GM23338 (cell line): ENCODE data around the gene BTBD9. TPM values are rescaled to one million over a fixed set of nuclear protein-coding genes. Genes with fewer than 3 reads are reported as not detected.

Source experiments
- ATAC-seq: fragments of 200-7000 bp; cut with Tn5 transposase; 3 replicates; pipeline ENCODE4 v1.9.1; 2020
- DNase-seq: peaks from one replicate; pipeline ENCODE4 v3.0.0-alpha.2; 2015; ENCODE audit warnings: low spot score
- H2AFZ ChIP-seq: fragments of 200-600 bp; sonication (generic); 2 replicates; pipeline ENCODE4 v1.8.0; 2016; ENCODE audit warnings: antibody characterized with exemption, mild to moderate bottlenecking, moderate library complexity
- H3F3A ChIP-seq: fragments of 200-600 bp; sonication (generic); replicated peaks from 2 replicates; pipeline ENCODE4 v1.8.0; 2017; ENCODE audit warnings: antibody characterized with exemption, mixed run types, low read depth
- H3K27ac ChIP-seq: fragments of 200-600 bp; sonication (generic); 2 replicates; pipeline ENCODE4 v1.6.1; 2016; ENCODE audit warnings: low read depth
- H3K27me3 ChIP-seq: fragments of 200-600 bp; sonication (generic); 2 replicates; pipeline ENCODE4 v1.8.0; 2016; ENCODE audit warnings: mild to moderate bottlenecking, mixed run types, moderate library complexity; ENCODE audit not compliant: insufficient read depth
- H3K36me3 ChIP-seq: fragments of 200-600 bp; sonication (generic); 2 replicates; pipeline ENCODE4 v1.8.0; 2016; ENCODE audit warnings: mild to moderate bottlenecking; ENCODE audit not compliant: insufficient read depth
- H3K4me1 ChIP-seq: fragments of 200-600 bp; sonication (generic); 2 replicates; pipeline ENCODE4 v1.8.0; 2016; ENCODE audit warnings: mild to moderate bottlenecking, moderate library complexity; ENCODE audit not compliant: insufficient read depth
- H3K4me2 ChIP-seq: fragments of 200-600 bp; sonication (generic); 2 replicates; pipeline ENCODE4 v1.7.1; 2017; ENCODE audit warnings: mixed run types
- H3K4me3 ChIP-seq: fragments of 200-600 bp; sonication (generic); 2 replicates; pipeline ENCODE4 v1.6.1; 2016; ENCODE audit warnings: mixed run types
- H3K79me2 ChIP-seq: fragments of 200-600 bp; sonication (generic); replicated peaks from 2 replicates; pipeline ENCODE4 v1.8.0; 2017; ENCODE audit warnings: mild to moderate bottlenecking; ENCODE audit not compliant: insufficient read depth
- H3K9me2 ChIP-seq: fragments of 200-600 bp; sonication (generic); 2 replicates; pipeline ENCODE4 v1.8.0; 2017; ENCODE audit not compliant: insufficient read depth
- H4K20me1 ChIP-seq: fragments of 200-600 bp; sonication (generic); replicated peaks from 2 replicates; pipeline ENCODE4 v1.8.0; 2017; ENCODE audit warnings: mild to moderate bottlenecking; ENCODE audit not compliant: insufficient read depth
- H3K27ac Mint-ChIP-seq: 2 replicates; pipeline ENCODE4 v1.8.0; 2020; ENCODE audit warnings: inconsistent platforms, mild to moderate bottlenecking, moderate library complexity, mixed read lengths
- H3K27me3 Mint-ChIP-seq: 3 replicates; pipeline ENCODE4 v1.8.0; 2022; ENCODE audit warnings: low read depth, mild to moderate bottlenecking, moderate library complexity, mixed read lengths, inconsistent platforms; ENCODE audit not compliant: insufficient read depth, poor library complexity
- H3K36me3 Mint-ChIP-seq: 3 replicates; pipeline ENCODE4 v1.8.0; 2021; ENCODE audit warnings: low read depth, mild to moderate bottlenecking, inconsistent platforms, moderate library complexity, mixed read lengths
- H3K4me1 Mint-ChIP-seq: 3 replicates; pipeline ENCODE4 v1.8.0; 2020; ENCODE audit warnings: mild to moderate bottlenecking, inconsistent platforms, mixed read lengths
- H3K4me3 Mint-ChIP-seq: 3 replicates; pipeline ENCODE4 v1.8.0; 2021; ENCODE audit warnings: moderate library complexity, mild to moderate bottlenecking, inconsistent platforms, mixed read lengths
- H3K9me3 Mint-ChIP-seq: 3 replicates; pipeline ENCODE4 v1.8.0; 2020; ENCODE audit warnings: moderate library complexity, mild to moderate bottlenecking, inconsistent platforms, mixed read lengths
- CREB1 ChIP-seq: fragments of 250-450 bp; sonication (Bioruptor Pico); IDR thresholded peaks from 2 replicates; pipeline ENCODE4 v1.5.0; 2020; ENCODE audit warnings: low read depth, mild to moderate bottlenecking, moderate library complexity
- CTCF ChIP-seq, 2 experiments: fragments of 200-600 bp in 1 of 2; sonication (generic) in 1 of 2; conservative IDR thresholded peaks; 2 replicates each; pipeline versions ENCODE4 v1.5.1 to v1.6.1; 2016 to 2017; ENCODE audit warnings: antibody characterized with exemption in 2 of 2, low read depth in 2 of 2, mild to moderate bottlenecking in 2 of 2, moderate library complexity in 1 of 2
- EZH2 ChIP-seq: fragments of 200-600 bp; sonication (generic); IDR thresholded peaks from one replicate; pipeline ENCODE4 v1.8.0; 2017; ENCODE audit warnings: antibody characterized with exemption, mild to moderate bottlenecking, low read depth; ENCODE audit not compliant: unreplicated experiment
- EZH2phosphoT487 ChIP-seq: fragments of 200-600 bp; sonication (generic); IDR thresholded peaks from one replicate; pipeline ENCODE4 v1.8.1; 2018; ENCODE audit warnings: antibody characterized with exemption; ENCODE audit not compliant: unreplicated experiment
- JUNB ChIP-seq: IDR thresholded peaks from one replicate; pipeline ENCODE4 v1.6.1; 2016; ENCODE audit warnings: antibody characterized with exemption; ENCODE audit not compliant: unreplicated experiment
- STAT1 ChIP-seq: IDR thresholded peaks from one replicate; pipeline ENCODE4 v1.6.1; 2016; ENCODE audit warnings: antibody characterized with exemption; ENCODE audit not compliant: unreplicated experiment
- ZNF114 ChIP-seq: fragments of 250-450 bp; sonication (Bioruptor Pico); IDR thresholded peaks from 2 replicates; pipeline ENCODE4 v1.5.0; 2020; ENCODE audit warnings: mild to moderate bottlenecking, moderate library complexity
- ZNF331 ChIP-seq: fragments of 250-450 bp; sonication (Bioruptor Pico); IDR thresholded peaks from 2 replicates; pipeline ENCODE4 v1.5.0; 2020; ENCODE audit warnings: low read depth, mild to moderate bottlenecking, moderate library complexity
- ZNF462 ChIP-seq: fragments of 250-450 bp; sonication (Bioruptor Pico); IDR thresholded peaks from 2 replicates; pipeline ENCODE4 v1.5.0; 2020; ENCODE audit warnings: mild to moderate bottlenecking, moderate library complexity
- polyA plus RNA-seq: library from polyadenylated mRNA; unstranded; fragments of >200 nt; fragmentation: Nextera tagmentation; extraction: Ambion mirVana; gene quantifications from 2 replicates; pipeline ENCODE4 v1.2.1, GENCODE V29; 2016
- total RNA-seq: library from RNA; depleted of rRNA; stranded (reverse); fragments of >200 nt; shearing (Covaris generic); gene quantifications from 2 replicates; pipeline ENCODE4 v1.2.3, GENCODE V29; 2014

Gene BTBD9
- total and polyA plus RNA-seq, 2 experiments from 2014 or later: 4.2 to 5.3 TPM

- H3K9me3 Mint-ChIP-seq: no peaks in the 10 kb centered on the region
- H3K36me3 ChIP-seq: no peaks in the 10 kb centered on the region
- no peaks in the 10 kb centered on the region for H4K20me1 ChIP-seq
- H3K27me3 ChIP-seq: no peaks in the 10 kb centered on the region
- no peak overlapping the region for H3K27ac Mint-ChIP-seq
- TF ChIP-seq CTCF (conservative IDR thresholded peaks at IDR 0.05; ENCODE audit: low read depth in 2 of 2) (peak in 1 of 2 experiments; percentile 13; a peak in 1 of 4 replicates), ZNF114 (CRISPR knock-in tag) (no peak)
- H3K27me3 Mint-ChIP-seq: no peaks in the 10 kb centered on the region
- H3K4me2 ChIP-seq: no peak overlapping the region
- DNase-seq: peak; percentile 42
- H3K4me3 ChIP-seq: no peak overlapping the region
- H3K4me3 Mint-ChIP-seq: no peak overlapping the region
- ATAC-seq: peak; percentile 88
- H3K9me2 ChIP-seq: no peaks in the 10 kb centered on the region
- H3K4me1 Mint-ChIP-seq: peaks cover 13% of the 10 kb centered on the region; the same call in 1 of the 3 replicates
- H3K4me1 ChIP-seq: no peaks in the 10 kb centered on the region
- no peak overlapping the region for H3K27ac ChIP-seq
- no peaks in the 10 kb centered on the region for H3K79me2 ChIP-seq
- H2AFZ ChIP-seq: no peak overlapping the region
- H3F3A ChIP-seq: no peaks in the 10 kb centered on the region
- no peaks in the 10 kb centered on the region for H3K36me3 Mint-ChIP-seq
Observed at GRCh38 chr6:38319256-38320212, 320.2 kb downstream of the BTBD9 start.

- no peaks in the 10 kb centered on the region for H3K9me3 Mint-ChIP-seq
- no peak for TF ChIP-seq EZH2phosphoT487
- no peak for TF ChIP-seq STAT1
- TF ChIP-seq ZNF462 (CRISPR knock-in tag): no peak
- TF ChIP-seq CREB1 (CRISPR knock-in tag): no peak
- TF ChIP-seq ZNF331 (CRISPR knock-in tag): no peak
- no peak for TF ChIP-seq JUNB
- no peak for TF ChIP-seq EZH2
Observed at GRCh38 chr6:38316099-38316868, 323.4 kb downstream of the BTBD9 start.

More at GRCh38 chr6:38316099-38316868, 323.4 kb downstream of the BTBD9 start:
- H3K4me1 Mint-ChIP-seq: peaks cover 13% of the 10 kb centered on the region; the same call in 1 of the 3 replicates
- Histone ChIP-seq H3K9me2 (no peaks in the 10 kb centered on the region), H3F3A (no peaks in the 10 kb centered on the region), H3K4me3 (no peak overlapping the region), H3K79me2 (no peaks in the 10 kb centered on the region), H4K20me1 (no peaks in the 10 kb centered on the region), H3K27ac (no peak overlapping the region), H3K27me3 (no peaks in the 10 kb centered on the region), H2AFZ (no peak overlapping the region), H3K4me1 (no peaks in the 10 kb centered on the region), H3K4me2 (no peak overlapping the region), H3K36me3 (no peaks in the 10 kb centered on the region)
- no peaks in the 10 kb centered on the region for H3K36me3 Mint-ChIP-seq
- DNase-seq: no peak
- H3K27ac Mint-ChIP-seq: no peak overlapping the region
- no peaks in the 10 kb centered on the region for H3K27me3 Mint-ChIP-seq
- ATAC-seq: no peak
- H3K4me3 Mint-ChIP-seq: no peak overlapping the region
